H7 (cell line): ENCODE measurements around the gene LOC128125822.

ENCODE experiments used
- DNase-seq: peaks from one replicate; pipeline ENCODE4 v3.0.0; 2012
- H3K27me3 ChIP-seq: 2 replicates; pipeline ENCODE4 v1.6.0; 2011; ENCODE audit warnings: mild to moderate bottlenecking, low read length; ENCODE audit not compliant: control insufficient read depth, insufficient read depth
- H3K36me3 ChIP-seq: replicated peaks from 2 replicates; pipeline ENCODE4 v1.5.1; 2011; ENCODE audit warnings: low read length; ENCODE audit not compliant: control insufficient read depth, insufficient read depth
- H3K4me3 ChIP-seq: 2 replicates; pipeline ENCODE4 v1.5.1; 2011; ENCODE audit warnings: low read depth, mild to moderate bottlenecking, control low read depth, low read length, moderate library complexity; ENCODE audit not compliant: insufficient read depth

Gene LOC128125822

GRCh38 chr6:63543001-63543400 lies 29.3 kb upstream of the LOC128125822 start:
- Histone ChIP-seq H3K27me3 (peaks cover 50% of the 10 kb centered on the region; the same call in 1 of the 2 replicates), H3K36me3 (no peaks in the 10 kb centered on the region), H3K4me3 (no peak overlapping the region)
- DNase-seq, result no peak

- H3K4me3 ChIP-seq, result no peak overlapping the region
These were observed 28.3 kb upstream of the LOC128125822 start for GRCh38 chr6:63543982-63544381.

GRCh38 chr6:63546236-63546635 lies 26.0 kb upstream of the LOC128125822 start:
- H3K4me3 ChIP-seq, result no peak overlapping the region
- peaks cover 35% of the 10 kb centered on the region; the same call in 1 of the 2 replicates for H3K27me3 ChIP-seq
- no peak for DNase-seq
- no peaks in the 10 kb centered on the region for H3K36me3 ChIP-seq

More at GRCh38 chr6:63543982-63544381, 28.3 kb upstream of the LOC128125822 start:
- H3K36me3 ChIP-seq, result no peaks in the 10 kb centered on the region
- no peak for DNase-seq
- H3K27me3 ChIP-seq, result peaks cover 47% of the 10 kb centered on the region; the same call in 1 of the 2 replicates

GRCh38 chr6:63546697-63547096 lies 25.6 kb upstream of the LOC128125822 start:
- H3K4me3 ChIP-seq, result no peak overlapping the region
- no peaks in the 10 kb centered on the region for H3K36me3 ChIP-seq
- no peak for DNase-seq
- H3K27me3 ChIP-seq, result peaks cover 32% of the 10 kb centered on the region; the same call in 1 of the 2 replicates

- DNase-seq, result no peak
- Histone ChIP-seq H3K4me3 (no peak overlapping the region), H3K27me3 (peaks cover 10% of the 10 kb centered on the region; the same call in 1 of the 2 replicates), H3K36me3 (no peaks in the 10 kb centered on the region)
These were observed 23.2 kb upstream of the LOC128125822 start for GRCh38 chr6:63549076-63549475.

- Histone ChIP-seq H3K4me3 (no peak overlapping the region), H3K27me3 (peaks cover under 1% of the 10 kb centered on the region; the same call in 1 of the 2 replicates), H3K36me3 (no peaks in the 10 kb centered on the region)
- no peak for DNase-seq
These were observed 19.1 kb upstream of the LOC128125822 start for GRCh38 chr6:63553208-63553607.

- H3K27me3 ChIP-seq, result peaks cover 2% of the 10 kb centered on the region; the same call in 1 of the 2 replicates
- no peak for DNase-seq
These were observed 18.4 kb upstream of the LOC128125822 start for GRCh38 chr6:63553900-63554299.

GRCh38 chr6:63554782-63555181 lies 17.5 kb upstream of the LOC128125822 start:
- H3K27me3 ChIP-seq, result peaks cover 2% of the 10 kb centered on the region; the same call in 1 of the 2 replicates
- DNase-seq, result no peak

More at GRCh38 chr6:63553900-63554299, 18.4 kb upstream of the LOC128125822 start:
- Histone ChIP-seq H3K4me3 (no peak overlapping the region), H3K36me3 (no peaks in the 10 kb centered on the region)

GRCh38 chr6:63556369-63556768 lies 15.9 kb upstream of the LOC128125822 start:
- Histone ChIP-seq H3K27me3 (peaks cover 2% of the 10 kb centered on the region; the same call in 1 of the 2 replicates), H3K4me3 (no peak overlapping the region), H3K36me3 (no peaks in the 10 kb centered on the region)
- DNase-seq, result no peak

More at GRCh38 chr6:63554782-63555181, 17.5 kb upstream of the LOC128125822 start:
- no peaks in the 10 kb centered on the region for H3K36me3 ChIP-seq
- H3K4me3 ChIP-seq, result no peak overlapping the region

- Histone ChIP-seq H3K4me3 (no peak overlapping the region), H3K27me3 (peaks cover 2% of the 10 kb centered on the region; the same call in 1 of the 2 replicates), H3K36me3 (no peaks in the 10 kb centered on the region)
- DNase-seq, result no peak
These were observed 14.0 kb upstream of the LOC128125822 start for GRCh38 chr6:63558278-63558677.

- peaks cover 2% of the 10 kb centered on the region; the same call in 1 of the 2 replicates for H3K27me3 ChIP-seq
- H3K4me3 ChIP-seq, result no peak overlapping the region
These were observed 11.4 kb upstream of the LOC128125822 start for GRCh38 chr6:63560801-63561287.

GRCh38 chr6:63561288-63561687 lies 11.0 kb upstream of the LOC128125822 start:
- Histone ChIP-seq H3K4me3 (no peak overlapping the region), H3K27me3 (peaks cover 2% of the 10 kb centered on the region; the same call in 1 of the 2 replicates), H3K36me3 (no peaks in the 10 kb centered on the region)
- no peak for DNase-seq

More at GRCh38 chr6:63560801-63561287, 11.4 kb upstream of the LOC128125822 start:
- DNase-seq, result no peak
- H3K36me3 ChIP-seq, result no peaks in the 10 kb centered on the region

GRCh38 chr6:63563235-63563634 lies 9.0 kb upstream of the LOC128125822 start:
- Histone ChIP-seq H3K4me3 (no peak overlapping the region), H3K36me3 (no peaks in the 10 kb centered on the region), H3K27me3 (peaks cover 2% of the 10 kb centered on the region; the same call in 1 of the 2 replicates)
- DNase-seq, result no peak

- DNase-seq, result no peak
- H3K4me3 ChIP-seq, result no peak overlapping the region
- peaks cover 6% of the 10 kb centered on the region; the same call in 1 of the 2 replicates for H3K27me3 ChIP-seq
- H3K36me3 ChIP-seq, result no peaks in the 10 kb centered on the region
These were observed 7.1 kb upstream of the LOC128125822 start for GRCh38 chr6:63565058-63565726.
